GM12864 (cell line): Measurements from ENCODE around the gene HPD.
"Not testable (repeated sequence)": the region's sequence is repeated elsewhere in the genome, so short reads cannot be mapped to it uniquely, and the experiment has no call there.

ENCODE experiments used
- DNase-seq: peaks from one replicate; pipeline ENCODE4 v3.0.0-alpha.2; 2011; ENCODE audit warnings: low read depth
- H3K4me3 ChIP-seq: 2 replicates; pipeline ENCODE4 v1.5.1; 2011; ENCODE audit warnings: mild to moderate bottlenecking, low read depth, low read length, control low read depth
- CTCF ChIP-seq: IDR thresholded peaks from 2 replicates; pipeline ENCODE4 v1.5.1; 2011; ENCODE audit warnings: low read depth, mild to moderate bottlenecking, moderate library complexity, low read length, control low read depth, inconsistent platforms; ENCODE audit errors: missing control alignments

Gene HPD

DNA sequence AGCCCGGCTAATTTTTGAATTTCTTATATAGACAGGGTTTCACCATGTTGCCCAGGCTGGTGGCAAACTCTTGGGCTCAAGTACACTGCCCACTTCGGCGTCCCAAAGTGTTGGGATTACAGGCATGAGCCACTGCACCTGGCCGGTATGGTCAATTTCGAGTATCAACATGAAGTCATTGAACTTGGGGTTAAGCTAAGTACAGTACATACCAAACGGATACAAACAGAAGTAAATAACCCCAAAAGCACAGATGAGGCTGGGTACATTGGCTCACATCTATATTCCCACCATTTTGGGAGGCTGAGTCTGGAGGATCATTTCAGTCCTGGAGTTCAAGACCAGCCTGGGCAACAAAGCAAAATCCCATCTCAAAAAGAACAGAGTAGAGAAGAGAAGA is 16.9 kb upstream of the HPD start:
- TF ChIP-seq CTCF: no peak

GRCh38 chr12:121874071-121874470 is 15.4 kb upstream of the HPD start:
- H3K4me3 ChIP-seq: no peak overlapping the region
- DNase-seq: no peak
- TF ChIP-seq CTCF: no peak

More for the DNA sequence above, 16.9 kb upstream of the HPD start:
- no peak overlapping the region for H3K4me3 ChIP-seq
- no peak for DNase-seq

DNA sequence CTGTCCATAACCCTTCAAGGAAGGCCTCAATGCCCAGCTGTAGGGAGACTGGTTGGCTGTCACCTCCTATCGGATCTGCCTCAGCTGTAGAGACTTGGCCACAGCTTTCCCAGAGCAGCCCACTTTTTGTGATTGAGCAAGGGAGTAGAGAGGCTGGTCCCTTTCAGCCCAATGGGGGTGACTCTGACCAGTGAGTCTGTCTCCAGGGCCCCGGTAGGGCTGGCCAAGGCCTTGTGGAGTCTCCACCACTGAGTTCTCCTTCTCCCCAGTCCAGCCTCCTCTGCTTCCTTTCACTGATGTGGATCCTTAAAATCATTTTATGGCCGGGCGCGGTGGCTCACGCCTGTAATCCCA is 14.5 kb upstream of the HPD start:
- no peak for TF ChIP-seq CTCF
- DNase-seq: no peak
- H3K4me3 ChIP-seq: no peak overlapping the region

DNA sequence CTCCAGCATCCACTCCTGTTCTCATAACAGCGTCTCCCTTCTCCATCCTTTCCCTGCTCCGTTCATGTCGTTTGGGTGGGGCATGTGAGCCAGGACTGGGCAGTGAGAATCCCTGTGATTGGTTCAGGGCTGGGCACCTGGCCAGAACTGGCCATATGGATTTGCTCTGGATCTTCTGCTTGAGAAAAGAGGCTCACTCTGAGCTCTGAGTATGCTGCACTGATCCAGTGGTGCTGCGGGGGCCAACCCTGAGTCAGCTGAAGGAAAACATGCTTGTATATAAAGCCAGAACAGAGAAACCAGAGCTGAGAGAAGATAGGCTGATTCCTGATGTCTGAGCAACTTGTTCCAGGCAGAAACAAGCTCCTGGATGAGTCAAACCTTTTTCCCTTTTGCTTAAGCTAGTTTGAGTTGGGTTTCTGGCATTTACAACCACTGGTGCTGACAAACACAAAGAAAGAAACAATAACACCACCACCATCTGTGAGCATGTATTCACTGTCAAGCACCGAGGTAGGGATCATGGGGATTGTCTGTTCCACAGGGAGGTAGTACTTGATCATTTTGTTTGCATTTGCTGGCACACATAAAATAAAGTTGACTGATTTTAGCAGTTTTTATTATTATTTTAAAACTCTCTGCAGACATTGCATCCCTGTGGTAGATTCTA is 14.0 kb upstream of the HPD start:
- no peak for DNase-seq
- TF ChIP-seq CTCF: no peak
- H3K4me3 ChIP-seq: no peak overlapping the region

DNA sequence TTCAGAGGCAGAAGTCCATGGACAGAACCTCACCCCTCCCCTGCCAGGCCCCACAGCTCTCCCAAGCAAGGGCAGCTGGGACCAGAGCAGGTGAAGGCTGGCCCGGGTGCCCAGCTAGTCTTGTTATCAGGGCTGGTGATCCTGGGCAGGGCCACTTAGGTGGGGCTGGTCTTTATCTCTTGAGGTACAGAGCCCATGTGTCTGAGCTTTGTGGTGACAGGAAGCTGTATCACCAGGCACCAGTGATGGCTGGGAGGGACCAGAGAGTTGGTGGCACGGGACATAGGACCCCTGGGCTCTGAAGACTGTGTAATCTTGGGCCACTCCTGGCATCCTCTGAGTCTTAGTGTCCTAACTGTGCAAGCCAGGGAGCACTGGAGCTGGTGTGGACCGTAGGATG is 12.8 kb upstream of the HPD start:
- no peak for TF ChIP-seq CTCF
- DNase-seq: no peak
- H3K4me3 ChIP-seq: no peak overlapping the region

DNA sequence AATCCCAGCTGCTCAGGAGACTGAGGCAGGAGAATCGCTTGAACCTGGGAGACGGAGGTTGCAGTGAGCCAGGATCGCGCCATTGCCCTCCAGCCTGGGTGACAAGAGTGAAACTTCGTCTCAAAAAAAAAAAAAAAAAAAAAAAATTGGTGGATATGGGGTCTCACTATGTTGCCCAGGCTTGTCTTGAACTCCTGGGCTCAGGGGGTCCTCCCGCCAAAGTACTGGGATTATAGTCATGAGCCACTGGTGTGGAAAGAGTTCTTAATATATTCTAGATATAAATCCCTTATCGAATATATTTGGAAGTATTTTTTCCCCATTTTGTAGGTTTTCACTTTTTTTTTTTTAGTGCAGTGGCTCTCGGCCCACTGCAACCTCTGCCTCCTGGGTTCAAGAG is 10.6 kb upstream of the HPD start:
- H3K4me3 ChIP-seq, DNase-seq: not testable (repeated sequence)

GRCh38 chr12:121866331-121866730 is 7.7 kb upstream of the HPD start:
- no peak for DNase-seq
- no peak overlapping the region for H3K4me3 ChIP-seq
- no peak for TF ChIP-seq CTCF
